Measurements from ENCODE around the gene IGFL1. TPM values are rescaled to one million over a fixed set of nuclear protein-coding genes. Genes with fewer than 3 reads are reported as not detected.

The IGFL1 gene
- total and polyA plus RNA-seq, 7 donors: not detected

DNA sequence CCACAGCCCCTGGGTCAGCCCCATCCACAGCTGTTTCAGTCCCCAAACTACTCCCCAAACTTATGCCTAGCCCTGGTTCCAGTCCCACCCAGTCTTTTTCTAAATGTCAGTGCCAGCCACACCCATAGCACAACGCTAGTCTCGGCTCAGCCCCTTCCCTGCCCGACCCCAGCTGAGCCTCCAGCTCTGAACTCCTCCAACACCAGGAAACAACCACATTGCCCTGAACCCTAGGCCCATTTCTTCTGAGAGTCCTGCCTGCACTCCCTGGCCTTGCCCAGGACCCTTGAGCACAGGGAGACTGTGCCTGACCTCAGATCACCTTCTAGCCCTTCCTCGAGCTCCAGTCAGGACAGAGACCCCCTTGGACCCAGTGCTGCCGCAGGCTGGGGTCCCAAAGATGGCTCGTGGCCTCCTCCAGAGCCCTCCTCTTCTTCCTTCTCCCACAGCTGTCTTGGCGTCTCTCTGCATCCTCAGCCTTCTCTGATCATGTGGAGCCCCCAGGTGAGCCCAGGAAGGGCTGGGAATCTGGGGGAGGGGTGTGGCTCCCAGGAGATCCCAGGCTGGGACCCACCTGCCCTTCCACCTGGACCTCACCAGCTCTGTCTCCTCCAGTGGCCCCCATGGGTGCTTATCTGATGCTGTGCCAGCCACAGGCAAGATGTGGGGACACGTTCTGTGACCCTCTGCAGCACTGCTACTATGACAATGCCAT is 33.0 kb upstream of the IGFL1 start:
- ATAC-seq (no peak), DNase-seq (no peak)
- no peaks in the 10 kb centered on the region for H3K9me3 ChIP-seq
- H3K36me3 ChIP-seq (ENCODE audit: insufficient read depth in 1 of 2, low read depth in 1 of 2): no peaks in the 10 kb centered on the region
- H3K4me1 ChIP-seq: no peaks in the 10 kb centered on the region
- WGBS, 3 donors: 57 to 67% (median 65%) methylated on average over 8 of the region's 8 CpGs
- H3K27me3 ChIP-seq (ENCODE audit: insufficient read depth in 3 of 3, low read length in 2 of 3): peaks cover 0 to 7% (median 0%) of the 10 kb centered on the region in 3 donors
- H3K4me3 ChIP-seq: no peak overlapping the region
- intact Hi-C loops (cut with DNase I): no loop called here
- TF ChIP-seq, protein P1, sequence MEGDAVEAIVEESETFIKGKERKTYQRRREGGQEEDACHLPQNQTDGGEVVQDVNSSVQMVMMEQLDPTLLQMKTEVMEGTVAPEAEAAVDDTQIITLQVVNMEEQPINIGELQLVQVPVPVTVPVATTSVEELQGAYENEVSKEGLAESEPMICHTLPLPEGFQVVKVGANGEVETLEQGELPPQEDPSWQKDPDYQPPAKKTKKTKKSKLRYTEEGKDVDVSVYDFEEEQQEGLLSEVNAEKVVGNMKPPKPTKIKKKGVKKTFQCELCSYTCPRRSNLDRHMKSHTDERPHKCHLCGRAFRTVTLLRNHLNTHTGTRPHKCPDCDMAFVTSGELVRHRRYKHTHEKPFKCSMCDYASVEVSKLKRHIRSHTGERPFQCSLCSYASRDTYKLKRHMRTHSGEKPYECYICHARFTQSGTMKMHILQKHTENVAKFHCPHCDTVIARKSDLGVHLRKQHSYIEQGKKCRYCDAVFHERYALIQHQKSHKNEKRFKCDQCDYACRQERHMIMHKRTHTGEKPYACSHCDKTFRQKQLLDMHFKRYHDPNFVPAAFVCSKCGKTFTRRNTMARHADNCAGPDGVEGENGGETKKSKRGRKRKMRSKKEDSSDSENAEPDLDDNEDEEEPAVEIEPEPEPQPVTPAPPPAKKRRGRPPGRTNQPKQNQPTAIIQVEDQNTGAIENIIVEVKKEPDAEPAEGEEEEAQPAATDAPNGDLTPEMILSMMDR (IDR thresholded peaks at IDR 0.05): no peak
- H3K27ac ChIP-seq: no peak overlapping the region

DNA sequence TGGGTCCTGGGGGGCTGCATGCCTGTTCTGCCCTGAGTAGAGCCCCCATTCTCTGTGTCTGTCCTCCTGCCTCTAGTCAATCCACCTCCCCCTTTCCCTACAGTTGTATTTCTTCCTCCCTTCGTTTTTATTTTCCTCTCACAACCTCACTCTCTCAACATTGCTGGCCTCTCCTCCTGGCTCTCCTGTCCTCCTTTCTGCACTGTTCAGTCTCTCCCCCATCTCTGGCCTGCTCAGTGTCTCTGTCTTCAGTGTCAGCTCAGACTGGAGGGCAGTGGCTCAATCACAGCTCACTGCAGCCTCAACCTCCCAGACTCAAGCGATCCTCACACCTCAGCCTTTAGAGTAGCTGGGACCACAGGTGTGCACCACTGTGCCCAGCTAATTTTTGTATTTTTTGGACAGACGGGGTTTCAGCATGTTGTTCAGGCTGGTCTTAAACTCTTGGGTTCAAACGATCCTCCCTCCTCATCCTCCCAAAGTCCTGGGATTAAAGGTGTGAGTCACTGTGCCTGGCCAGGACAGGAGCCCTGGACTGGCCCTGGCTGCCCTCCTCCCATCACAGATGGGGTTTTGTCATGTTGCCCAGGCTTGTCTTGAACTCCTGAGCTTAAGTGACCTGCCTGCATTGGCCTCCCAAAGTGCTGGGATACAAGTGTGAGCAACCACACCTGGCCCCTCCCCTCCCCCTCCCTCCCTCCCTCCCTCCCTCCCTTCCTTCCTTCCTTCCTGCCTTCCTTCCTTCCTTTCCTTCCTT is 32.0 kb upstream of the IGFL1 start:
- H3K27ac ChIP-seq: no peak overlapping the region
- peaks cover 0 to 6% (median 0%) of the 10 kb centered on the region in 3 donors for H3K27me3 ChIP-seq (ENCODE audit: insufficient read depth in 3 of 3, low read length in 2 of 3)
- no peaks in the 10 kb centered on the region for H3K9me3 ChIP-seq
- no peaks in the 10 kb centered on the region for H3K4me1 ChIP-seq
- H3K4me3 ChIP-seq: no peak overlapping the region
- TF ChIP-seq, protein P1 (IDR thresholded peaks at IDR 0.05): no peak
- whole genome bisulfite sequencing, 3 donors: 52 to 63% (median 58%) methylated on average over 4 of the region's 4 CpGs
- no peaks in the 10 kb centered on the region for H3K36me3 ChIP-seq (ENCODE audit: insufficient read depth in 1 of 2, low read depth in 1 of 2)
- DNase-seq: no peak
- peak in 1 of 4 donors; percentile 52 for ATAC-seq
- intact Hi-C loops (cut with DNase I): no loop called here

DNA sequence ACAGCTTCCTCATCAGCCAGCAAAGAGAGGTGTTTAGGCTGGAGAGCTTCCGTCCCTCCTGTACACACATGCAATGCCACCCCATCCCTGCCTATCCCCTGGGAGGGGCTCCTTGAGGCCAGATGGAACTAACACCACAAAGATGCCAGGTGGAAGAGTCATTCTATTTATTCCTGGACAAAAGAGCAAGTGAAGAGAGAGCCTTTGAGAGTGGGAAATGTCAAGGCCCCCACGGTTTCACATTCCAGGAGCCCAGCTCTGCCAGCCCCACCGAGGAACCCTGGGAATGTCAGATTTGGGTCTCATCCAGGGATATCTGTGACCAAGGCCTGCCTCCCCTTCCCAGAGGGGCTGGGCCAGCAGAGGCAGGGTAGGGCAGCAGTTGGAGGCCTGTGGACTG is 30.8 kb upstream of the IGFL1 start:
- Histone ChIP-seq H3K27ac (no peak overlapping the region), H3K4me3 (no peak overlapping the region), H3K36me3 (ENCODE audit: insufficient read depth in 1 of 2, low read depth in 1 of 2) (no peaks in the 10 kb centered on the region), H3K4me1 (no peaks in the 10 kb centered on the region), H3K9me3 (no peaks in the 10 kb centered on the region), H3K27me3 (ENCODE audit: insufficient read depth in 3 of 3, low read length in 2 of 3) (peaks cover 0 to 6% (median 0%) of the 10 kb centered on the region in 3 donors)
- intact Hi-C loops (cut with DNase I): no loop called here
- TF ChIP-seq, protein P1 (IDR thresholded peaks at IDR 0.05): no peak
- 38 to 51% (median 41%) methylated on average over 3 of the region's 3 CpGs for WGBS, 3 donors
- ATAC-seq (no peak), DNase-seq (no peak)

DNA sequence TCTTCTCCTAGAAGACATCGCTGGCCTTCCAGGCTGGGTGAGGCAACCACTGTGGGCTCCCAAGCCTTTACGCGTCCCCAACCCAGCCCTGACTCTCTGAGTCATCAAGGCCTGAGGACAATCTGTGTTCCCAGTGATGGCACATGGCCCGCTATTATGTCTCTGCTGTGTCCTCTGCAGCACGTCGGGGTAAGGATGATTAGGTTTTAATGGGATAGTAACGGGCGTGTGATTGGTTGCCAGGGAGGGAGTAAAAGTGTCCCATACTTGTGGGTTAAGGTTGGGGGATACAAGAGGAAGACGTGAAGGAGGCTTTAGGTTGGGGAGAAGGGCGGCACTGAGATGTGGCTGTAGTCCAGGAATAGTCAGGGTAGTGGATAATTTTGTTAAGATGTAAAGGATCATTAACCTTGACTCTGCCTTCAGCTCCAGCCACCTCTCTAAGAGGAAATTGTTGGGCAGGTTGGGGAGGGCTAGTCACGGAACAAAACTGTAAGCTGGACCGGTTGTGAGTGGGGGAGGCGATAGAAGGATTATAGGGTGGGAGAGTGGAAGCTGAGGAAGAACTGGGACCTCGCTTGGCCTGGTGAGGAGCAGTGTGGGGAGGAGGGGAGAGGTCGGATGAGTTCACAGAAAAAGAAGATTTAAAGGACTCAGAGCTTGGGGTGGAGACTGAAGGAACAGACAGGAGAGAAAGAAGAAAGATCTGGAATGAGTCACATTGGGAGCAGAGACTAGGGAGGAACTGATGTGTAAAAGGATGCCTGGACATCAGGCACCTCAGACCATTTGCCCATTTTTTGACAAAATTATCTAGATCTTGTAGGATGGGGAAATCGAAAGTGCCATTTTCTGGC is 27.9 kb upstream of the IGFL1 start:
- no peaks in the 10 kb centered on the region for H3K27me3 ChIP-seq (ENCODE audit: insufficient read depth in 3 of 3, low read length in 2 of 3)
- DNase-seq (peak in 1 of 2 donors; percentile 28), ATAC-seq (peak in 2 of 4 donors; percentile 39 to 45)
- 47 to 66% (median 49%) methylated on average over 16 of the region's 16 CpGs for WGBS, 3 donors
- H3K27ac ChIP-seq: no peak overlapping the region
- H3K4me1 ChIP-seq: peaks cover 2% of the 10 kb centered on the region
- no peak overlapping the region for H3K4me3 ChIP-seq
- intact Hi-C loops (cut with DNase I): no loop called here
- TF ChIP-seq, protein P1 (IDR thresholded peaks at IDR 0.05): no peak
- H3K36me3 ChIP-seq (ENCODE audit: insufficient read depth in 1 of 2, low read depth in 1 of 2): no peaks in the 10 kb centered on the region
- H3K9me3 ChIP-seq: no peaks in the 10 kb centered on the region

All from psoas muscle (tissue), 8 donors.